ENCODE measurements around the gene NUP62. TPM values are rescaled to one million over a fixed set of nuclear protein-coding genes. Genes with fewer than 3 reads are reported as not detected.

NUP62 gene
- total and polyA plus RNA-seq, 2 experiments from 2014 or later, result 55.5 to 99.4 TPM

GRCh38 chr19:49895566-49896297 is 33.6 kb downstream of the NUP62 start:
- Histone ChIP-seq H3K4me3 (no peak overlapping the region), H3K4me1 (ENCODE audit: insufficient read depth) (peaks cover 9% of the 10 kb centered on the region; the same call in 1 of the 2 replicates), H3K27me3 (ENCODE audit: insufficient read depth) (no peaks in the 10 kb centered on the region), H3K4me2 (no peak overlapping the region), H3K36me3 (ENCODE audit: insufficient read depth) (no peaks in the 10 kb centered on the region), H3K9me2 (ENCODE audit: insufficient read depth) (no peaks in the 10 kb centered on the region), H2AFZ (no peak overlapping the region), H3K79me2 (replicated peaks; ENCODE audit: insufficient read depth) (no peaks in the 10 kb centered on the region), H3K27ac (ENCODE audit: low read depth) (no peak overlapping the region), H4K20me1 (replicated peaks; ENCODE audit: insufficient read depth) (no peaks in the 10 kb centered on the region), H3F3A (replicated peaks; ENCODE audit: low read depth) (peaks cover 6% of the 10 kb centered on the region; the same call in 1 of the 2 replicates)
- no peak overlapping the region for H3K4me3 Mint-ChIP-seq
- no peaks in the 10 kb centered on the region for H3K36me3 Mint-ChIP-seq (ENCODE audit: low read depth)
- no peak overlapping the region for H3K27ac Mint-ChIP-seq
- TF ChIP-seq, protein P1, sequence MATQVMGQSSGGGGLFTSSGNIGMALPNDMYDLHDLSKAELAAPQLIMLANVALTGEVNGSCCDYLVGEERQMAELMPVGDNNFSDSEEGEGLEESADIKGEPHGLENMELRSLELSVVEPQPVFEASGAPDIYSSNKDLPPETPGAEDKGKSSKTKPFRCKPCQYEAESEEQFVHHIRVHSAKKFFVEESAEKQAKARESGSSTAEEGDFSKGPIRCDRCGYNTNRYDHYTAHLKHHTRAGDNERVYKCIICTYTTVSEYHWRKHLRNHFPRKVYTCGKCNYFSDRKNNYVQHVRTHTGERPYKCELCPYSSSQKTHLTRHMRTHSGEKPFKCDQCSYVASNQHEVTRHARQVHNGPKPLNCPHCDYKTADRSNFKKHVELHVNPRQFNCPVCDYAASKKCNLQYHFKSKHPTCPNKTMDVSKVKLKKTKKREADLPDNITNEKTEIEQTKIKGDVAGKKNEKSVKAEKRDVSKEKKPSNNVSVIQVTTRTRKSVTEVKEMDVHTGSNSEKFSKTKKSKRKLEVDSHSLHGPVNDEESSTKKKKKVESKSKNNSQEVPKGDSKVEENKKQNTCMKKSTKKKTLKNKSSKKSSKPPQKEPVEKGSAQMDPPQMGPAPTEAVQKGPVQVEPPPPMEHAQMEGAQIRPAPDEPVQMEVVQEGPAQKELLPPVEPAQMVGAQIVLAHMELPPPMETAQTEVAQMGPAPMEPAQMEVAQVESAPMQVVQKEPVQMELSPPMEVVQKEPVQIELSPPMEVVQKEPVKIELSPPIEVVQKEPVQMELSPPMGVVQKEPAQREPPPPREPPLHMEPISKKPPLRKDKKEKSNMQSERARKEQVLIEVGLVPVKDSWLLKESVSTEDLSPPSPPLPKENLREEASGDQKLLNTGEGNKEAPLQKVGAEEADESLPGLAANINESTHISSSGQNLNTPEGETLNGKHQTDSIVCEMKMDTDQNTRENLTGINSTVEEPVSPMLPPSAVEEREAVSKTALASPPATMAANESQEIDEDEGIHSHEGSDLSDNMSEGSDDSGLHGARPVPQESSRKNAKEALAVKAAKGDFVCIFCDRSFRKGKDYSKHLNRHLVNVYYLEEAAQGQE (IDR thresholded peaks at IDR 0.05; ENCODE audit: unreplicated experiment), result no peak
- TF ChIP-seq POLR2AphosphoS5 (IDR thresholded peaks at IDR 0.05; ENCODE audit: low read depth), result no peak
- no peak for TF ChIP-seq ZNF114 (CRISPR knock-in tag; IDR thresholded peaks at IDR 0.05)
- TF ChIP-seq EZH2 (IDR thresholded peaks at IDR 0.05; ENCODE audit: low read depth, unreplicated experiment), result no peak
- TF ChIP-seq JUNB (IDR thresholded peaks at IDR 0.05; ENCODE audit: unreplicated experiment), result no peak
- TF ChIP-seq, protein P2, sequence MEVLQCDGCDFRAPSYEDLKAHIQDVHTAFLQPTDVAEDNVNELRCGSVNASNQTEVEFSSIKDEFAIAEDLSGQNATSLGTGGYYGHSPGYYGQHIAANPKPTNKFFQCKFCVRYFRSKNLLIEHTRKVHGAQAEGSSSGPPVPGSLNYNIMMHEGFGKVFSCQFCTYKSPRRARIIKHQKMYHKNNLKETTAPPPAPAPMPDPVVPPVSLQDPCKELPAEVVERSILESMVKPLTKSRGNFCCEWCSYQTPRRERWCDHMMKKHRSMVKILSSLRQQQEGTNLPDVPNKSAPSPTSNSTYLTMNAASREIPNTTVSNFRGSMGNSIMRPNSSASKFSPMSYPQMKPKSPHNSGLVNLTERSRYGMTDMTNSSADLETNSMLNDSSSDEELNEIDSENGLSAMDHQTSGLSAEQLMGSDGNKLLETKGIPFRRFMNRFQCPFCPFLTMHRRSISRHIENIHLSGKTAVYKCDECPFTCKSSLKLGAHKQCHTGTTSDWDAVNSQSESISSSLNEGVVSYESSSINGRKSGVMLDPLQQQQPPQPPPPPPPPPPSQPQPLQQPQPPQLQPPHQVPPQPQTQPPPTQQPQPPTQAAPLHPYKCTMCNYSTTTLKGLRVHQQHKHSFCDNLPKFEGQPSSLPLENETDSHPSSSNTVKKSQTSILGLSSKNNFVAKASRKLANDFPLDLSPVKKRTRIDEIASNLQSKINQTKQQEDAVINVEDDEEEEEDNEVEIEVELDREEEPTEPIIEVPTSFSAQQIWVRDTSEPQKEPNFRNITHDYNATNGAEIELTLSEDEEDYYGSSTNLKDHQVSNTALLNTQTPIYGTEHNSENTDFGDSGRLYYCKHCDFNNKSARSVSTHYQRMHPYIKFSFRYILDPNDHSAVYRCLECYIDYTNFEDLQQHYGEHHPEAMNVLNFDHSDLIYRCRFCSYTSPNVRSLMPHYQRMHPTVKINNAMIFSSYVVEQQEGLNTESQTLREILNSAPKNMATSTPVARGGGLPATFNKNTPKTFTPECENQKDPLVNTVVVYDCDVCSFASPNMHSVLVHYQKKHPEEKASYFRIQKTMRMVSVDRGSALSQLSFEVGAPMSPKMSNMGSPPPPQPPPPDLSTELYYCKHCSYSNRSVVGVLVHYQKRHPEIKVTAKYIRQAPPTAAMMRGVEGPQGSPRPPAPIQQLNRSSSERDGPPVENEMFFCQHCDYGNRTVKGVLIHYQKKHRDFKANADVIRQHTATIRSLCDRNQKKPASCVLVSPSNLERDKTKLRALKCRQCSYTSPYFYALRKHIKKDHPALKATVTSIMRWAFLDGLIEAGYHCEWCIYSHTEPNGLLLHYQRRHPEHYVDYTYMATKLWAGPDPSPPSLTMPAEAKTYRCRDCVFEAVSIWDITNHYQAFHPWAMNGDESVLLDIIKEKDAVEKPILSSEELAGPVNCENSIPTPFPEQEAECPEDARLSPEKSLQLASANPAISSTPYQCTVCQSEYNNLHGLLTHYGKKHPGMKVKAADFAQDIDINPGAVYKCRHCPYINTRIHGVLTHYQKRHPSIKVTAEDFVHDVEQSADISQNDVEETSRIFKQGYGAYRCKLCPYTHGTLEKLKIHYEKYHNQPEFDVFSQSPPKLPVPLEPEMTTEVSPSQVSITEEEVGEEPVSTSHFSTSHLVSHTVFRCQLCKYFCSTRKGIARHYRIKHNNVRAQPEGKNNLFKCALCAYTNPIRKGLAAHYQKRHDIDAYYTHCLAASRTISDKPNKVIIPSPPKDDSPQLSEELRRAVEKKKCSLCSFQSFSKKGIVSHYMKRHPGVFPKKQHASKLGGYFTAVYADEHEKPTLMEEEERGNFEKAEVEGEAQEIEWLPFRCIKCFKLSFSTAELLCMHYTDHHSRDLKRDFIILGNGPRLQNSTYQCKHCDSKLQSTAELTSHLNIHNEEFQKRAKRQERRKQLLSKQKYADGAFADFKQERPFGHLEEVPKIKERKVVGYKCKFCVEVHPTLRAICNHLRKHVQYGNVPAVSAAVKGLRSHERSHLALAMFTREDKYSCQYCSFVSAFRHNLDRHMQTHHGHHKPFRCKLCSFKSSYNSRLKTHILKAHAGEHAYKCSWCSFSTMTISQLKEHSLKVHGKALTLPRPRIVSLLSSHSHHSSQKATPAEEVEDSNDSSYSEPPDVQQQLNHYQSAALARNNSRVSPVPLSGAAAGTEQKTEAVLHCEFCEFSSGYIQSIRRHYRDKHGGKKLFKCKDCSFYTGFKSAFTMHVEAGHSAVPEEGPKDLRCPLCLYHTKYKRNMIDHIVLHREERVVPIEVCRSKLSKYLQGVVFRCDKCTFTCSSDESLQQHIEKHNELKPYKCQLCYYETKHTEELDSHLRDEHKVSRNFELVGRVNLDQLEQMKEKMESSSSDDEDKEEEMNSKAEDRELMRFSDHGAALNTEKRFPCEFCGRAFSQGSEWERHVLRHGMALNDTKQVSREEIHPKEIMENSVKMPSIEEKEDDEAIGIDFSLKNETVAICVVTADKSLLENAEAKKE (CRISPR knock-in tag; IDR thresholded peaks at IDR 0.05), result no peak
- TF ChIP-seq EZH2phosphoT487 (IDR thresholded peaks at IDR 0.05; ENCODE audit: unreplicated experiment), result no peak
- TF ChIP-seq ZNF331 (CRISPR knock-in tag; IDR thresholded peaks at IDR 0.05; ENCODE audit: low read depth), result no peak
- no peak for TF ChIP-seq CREB1 (CRISPR knock-in tag; IDR thresholded peaks at IDR 0.05; ENCODE audit: low read depth)
- TF ChIP-seq, protein P3, sequence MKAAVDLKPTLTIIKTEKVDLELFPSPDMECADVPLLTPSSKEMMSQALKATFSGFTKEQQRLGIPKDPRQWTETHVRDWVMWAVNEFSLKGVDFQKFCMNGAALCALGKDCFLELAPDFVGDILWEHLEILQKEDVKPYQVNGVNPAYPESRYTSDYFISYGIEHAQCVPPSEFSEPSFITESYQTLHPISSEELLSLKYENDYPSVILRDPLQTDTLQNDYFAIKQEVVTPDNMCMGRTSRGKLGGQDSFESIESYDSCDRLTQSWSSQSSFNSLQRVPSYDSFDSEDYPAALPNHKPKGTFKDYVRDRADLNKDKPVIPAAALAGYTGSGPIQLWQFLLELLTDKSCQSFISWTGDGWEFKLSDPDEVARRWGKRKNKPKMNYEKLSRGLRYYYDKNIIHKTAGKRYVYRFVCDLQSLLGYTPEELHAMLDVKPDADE (IDR thresholded peaks at IDR 0.05), result no peak
- TF ChIP-seq, protein P4, sequence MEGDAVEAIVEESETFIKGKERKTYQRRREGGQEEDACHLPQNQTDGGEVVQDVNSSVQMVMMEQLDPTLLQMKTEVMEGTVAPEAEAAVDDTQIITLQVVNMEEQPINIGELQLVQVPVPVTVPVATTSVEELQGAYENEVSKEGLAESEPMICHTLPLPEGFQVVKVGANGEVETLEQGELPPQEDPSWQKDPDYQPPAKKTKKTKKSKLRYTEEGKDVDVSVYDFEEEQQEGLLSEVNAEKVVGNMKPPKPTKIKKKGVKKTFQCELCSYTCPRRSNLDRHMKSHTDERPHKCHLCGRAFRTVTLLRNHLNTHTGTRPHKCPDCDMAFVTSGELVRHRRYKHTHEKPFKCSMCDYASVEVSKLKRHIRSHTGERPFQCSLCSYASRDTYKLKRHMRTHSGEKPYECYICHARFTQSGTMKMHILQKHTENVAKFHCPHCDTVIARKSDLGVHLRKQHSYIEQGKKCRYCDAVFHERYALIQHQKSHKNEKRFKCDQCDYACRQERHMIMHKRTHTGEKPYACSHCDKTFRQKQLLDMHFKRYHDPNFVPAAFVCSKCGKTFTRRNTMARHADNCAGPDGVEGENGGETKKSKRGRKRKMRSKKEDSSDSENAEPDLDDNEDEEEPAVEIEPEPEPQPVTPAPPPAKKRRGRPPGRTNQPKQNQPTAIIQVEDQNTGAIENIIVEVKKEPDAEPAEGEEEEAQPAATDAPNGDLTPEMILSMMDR (conservative IDR thresholded peaks at IDR 0.05; ENCODE audit: low read depth in 2 of 2), result no peak
- no peak for TF ChIP-seq STAT1 (IDR thresholded peaks at IDR 0.05; ENCODE audit: unreplicated experiment)
- peaks cover 18% of the 10 kb centered on the region for H3K27me3 Mint-ChIP-seq (ENCODE audit: insufficient read depth, low read depth, poor library complexity)
- H3K9me3 Mint-ChIP-seq, result no peaks in the 10 kb centered on the region; the same call in 2 of the 3 replicates
- H3K4me1 Mint-ChIP-seq, result peaks cover 17% of the 10 kb centered on the region
- DNase-seq (ENCODE audit: low spot score), result no peak
- ATAC-seq, result no peak
